PC-9 (cell line): ENCODE measurements around the gene TANK.

ENCODE experiments used
- EZH2 ChIP-seq: fragments of 200-600 bp; sonication (generic); IDR thresholded peaks from 2 replicates; pipeline ENCODE4 v1.8.0; 2017; ENCODE audit warnings: antibody characterized with exemption, low read depth
- TF ChIP-seq, protein P1 (sequence below): fragments of 200-600 bp; sonication (generic); conservative IDR thresholded peaks from 2 replicates; pipeline ENCODE4 v1.6.1; 2017; ENCODE audit warnings: mixed run types, antibody characterized with exemption, mild to moderate bottlenecking, moderate library complexity

DNA sequence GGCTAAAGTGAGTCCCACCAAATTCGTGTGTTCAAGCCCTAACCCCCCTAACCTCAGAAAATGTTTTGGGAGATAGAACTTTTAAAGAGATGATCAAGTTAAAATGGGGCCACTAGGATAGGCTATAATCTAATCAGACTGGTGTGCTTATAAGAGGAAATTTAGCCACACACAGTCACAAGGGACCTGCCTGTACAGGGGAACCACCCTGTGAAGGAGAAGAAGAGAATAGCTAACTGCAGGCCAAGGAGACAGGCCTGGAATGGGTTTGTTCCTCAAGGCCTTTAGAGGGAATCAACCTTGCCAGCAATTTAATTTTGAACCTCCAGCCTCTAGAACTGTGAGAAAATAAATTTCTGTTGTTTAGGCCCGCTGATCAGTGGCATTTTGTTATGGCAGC, 36.0 kb upstream of the TANK start:
- TF ChIP-seq, protein P1, sequence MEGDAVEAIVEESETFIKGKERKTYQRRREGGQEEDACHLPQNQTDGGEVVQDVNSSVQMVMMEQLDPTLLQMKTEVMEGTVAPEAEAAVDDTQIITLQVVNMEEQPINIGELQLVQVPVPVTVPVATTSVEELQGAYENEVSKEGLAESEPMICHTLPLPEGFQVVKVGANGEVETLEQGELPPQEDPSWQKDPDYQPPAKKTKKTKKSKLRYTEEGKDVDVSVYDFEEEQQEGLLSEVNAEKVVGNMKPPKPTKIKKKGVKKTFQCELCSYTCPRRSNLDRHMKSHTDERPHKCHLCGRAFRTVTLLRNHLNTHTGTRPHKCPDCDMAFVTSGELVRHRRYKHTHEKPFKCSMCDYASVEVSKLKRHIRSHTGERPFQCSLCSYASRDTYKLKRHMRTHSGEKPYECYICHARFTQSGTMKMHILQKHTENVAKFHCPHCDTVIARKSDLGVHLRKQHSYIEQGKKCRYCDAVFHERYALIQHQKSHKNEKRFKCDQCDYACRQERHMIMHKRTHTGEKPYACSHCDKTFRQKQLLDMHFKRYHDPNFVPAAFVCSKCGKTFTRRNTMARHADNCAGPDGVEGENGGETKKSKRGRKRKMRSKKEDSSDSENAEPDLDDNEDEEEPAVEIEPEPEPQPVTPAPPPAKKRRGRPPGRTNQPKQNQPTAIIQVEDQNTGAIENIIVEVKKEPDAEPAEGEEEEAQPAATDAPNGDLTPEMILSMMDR = no peak
- no peak for TF ChIP-seq EZH2
